K562 (cell line): ENCODE results near the gene THADA. TPM values are rescaled to one million over a fixed set of nuclear protein-coding genes. Genes with fewer than 3 reads are reported as not detected.
A peak's percentile ranks its signal among the peaks of the same experiment; 100 is the strongest.

Experiments
- ATAC-seq: fragments of 200-7000 bp; cut with Tn5 transposase; 3 replicates; pipeline ENCODE4 v1.9.1; 2020; ENCODE audit warnings: moderate library complexity
- BruUV-seq: library from RNA; stranded (reverse); fragments of 400-500 nt; replicated peaks from 2 replicates; lab custom pipeline; 2021; lab: Mats Ljungman, UMichigan
- CTCF ChIA-PET: fragments of 300-600 bp; formaldehyde crosslinking; extraction: SDS; loops from one replicate; lab custom pipeline; 2021; ENCODE audit warnings: low intra/inter-chr PET ratio; lab: Yijun Ruan, JAX
- POLR2A ChIA-PET: fragments of 300-600, 350-650 bp; sonication (Branson Sonifier 250); formaldehyde crosslinking; extraction: SDS; loops from one replicate; lab custom pipeline; 2021; ENCODE audit warnings: antibody characterized with exemption, inconsistent platforms; lab: Yijun Ruan, JAX
- DNase-seq, 4 experiments: peaks; one replicate each; pipeline versions ENCODE4 v3.0.0 to v3.0.0-alpha.2; 2011 to 2018; ENCODE audit warnings: low spot score in 3 of 4, mixed read lengths in 3 of 4; ENCODE audit errors: extremely low read depth in 1 of 4
- FAIRE-seq: peaks from 2 replicates; lab custom pipeline; 2011; peaks lifted over from hg19 to GRCh38; lab: Jason Lieb, UNC
- H2AFZ ChIP-seq: 2 replicates; pipeline ENCODE4 v1.6.0; 2011; ENCODE audit warnings: low read depth, low read length, control low read depth, inconsistent platforms
- H3K27ac ChIP-seq: fragments of 200-600 bp; 3 replicates; pipeline ENCODE4 v1.8.0; 2011; ENCODE audit warnings: low read depth, mild to moderate bottlenecking, control low read depth, inconsistent platforms, low read length, moderate library complexity, mixed read lengths; ENCODE audit errors: extremely low read depth
- H3K27me3 ChIP-seq, 2 experiments: fragments of 300-600 bp in 1 of 2; 2 replicates in 1 of 2; 3 replicates in 1 of 2; pipeline versions ENCODE4 v1.6.0 to v1.8.0; 2011; ENCODE audit warnings: inconsistent platforms in 2 of 2, low read length in 2 of 2, mild to moderate bottlenecking in 1 of 2, mixed read lengths in 1 of 2, moderate library complexity in 1 of 2; ENCODE audit not compliant: control insufficient read depth in 2 of 2, insufficient read depth in 2 of 2
- H3K36me3 ChIP-seq: fragments of 300-600 bp; 3 replicates; pipeline ENCODE4 v1.8.0; 2011; ENCODE audit warnings: mild to moderate bottlenecking, low read length, inconsistent platforms; ENCODE audit not compliant: control insufficient read depth, insufficient read depth
- H3K4me1 ChIP-seq, 2 experiments: fragments of 200-600 bp in 1 of 2; replicated peaks in 1 of 2; 2 replicates in 1 of 2; 3 replicates in 1 of 2; pipeline versions ENCODE4 v1.5.1 to v1.8.0; 2011; ENCODE audit warnings: inconsistent platforms in 2 of 2, low read length in 2 of 2, mild to moderate bottlenecking in 1 of 2, mixed read lengths in 1 of 2, moderate library complexity in 1 of 2; ENCODE audit not compliant: control insufficient read depth in 2 of 2, insufficient read depth in 2 of 2
- H3K4me2 ChIP-seq: 2 replicates; pipeline ENCODE4 v1.6.1; 2011; ENCODE audit warnings: low read length, control low read depth, inconsistent platforms, mixed read lengths; ENCODE audit not compliant: insufficient read depth
- H3K4me3 ChIP-seq: fragments of 200-600 bp; sonication (generic), shearing (Covaris generic); 2 replicates; pipeline ENCODE4 v1.5.1; 2016; ENCODE audit warnings: control low read depth, inconsistent platforms
- H3K79me2 ChIP-seq: fragments of 200-600 bp; 3 replicates; pipeline ENCODE4 v1.8.0; 2011; ENCODE audit warnings: low read length, inconsistent platforms; ENCODE audit not compliant: control insufficient read depth, insufficient read depth
- H3K9ac ChIP-seq, 2 experiments: 2 replicates each; pipeline versions ENCODE4 v1.6.0 to v1.6.1; 2011; ENCODE audit warnings: low read depth in 2 of 2, low read length in 2 of 2, control low read depth in 1 of 2, inconsistent platforms in 1 of 2, mild to moderate bottlenecking in 1 of 2, mixed read lengths in 1 of 2; ENCODE audit not compliant: insufficient read depth in 1 of 2
- H3K9me1 ChIP-seq: one replicate; pipeline ENCODE4 v1.6.0; 2011; ENCODE audit warnings: inconsistent platforms, mild to moderate bottlenecking, low read length, moderate library complexity; ENCODE audit not compliant: control insufficient read depth, insufficient read depth
- H3K9me3 ChIP-seq: replicated peaks from 2 replicates; pipeline ENCODE4 v1.5.1; 2011; ENCODE audit warnings: low read depth, low read length, inconsistent platforms; ENCODE audit not compliant: control insufficient read depth, insufficient read depth
- H4K20me1 ChIP-seq: replicated peaks from 2 replicates; pipeline ENCODE4 v1.6.1; 2011; ENCODE audit warnings: low read length, inconsistent platforms, mixed read lengths; ENCODE audit not compliant: control insufficient read depth, insufficient read depth
- CCNT2 ChIP-seq: IDR thresholded peaks from 2 replicates; pipeline ENCODE4 v1.6.1; 2011; ENCODE audit warnings: borderline replicate concordance, low read depth, mild to moderate bottlenecking, moderate library complexity, mixed read lengths, low read length; ENCODE audit not compliant: insufficient read length; ENCODE audit errors: extremely low read depth
- FOXM1 ChIP-seq, 2 experiments: fragments of 450-650 bp in 1 of 2; sonication (generic) in 1 of 2; formaldehyde crosslinking in 1 of 2; IDR thresholded peaks; 2 replicates each; pipeline versions ENCODE4 v1.6.1 to v1.9.0; 2017 to 2022; ENCODE audit warnings: low read depth in 2 of 2, mild to moderate bottlenecking in 2 of 2, missing genetic modification reagents in 1 of 2, moderate library complexity in 1 of 2
- MIER1 ChIP-seq: fragments of 450-650 bp; IDR thresholded peaks from 2 replicates; pipeline ENCODE4 v1.6.1; 2016; ENCODE audit warnings: antibody characterized with exemption, mild to moderate bottlenecking, low read depth
- MXI1 ChIP-seq: IDR thresholded peaks from 2 replicates; pipeline ENCODE4 v1.6.1; 2011; ENCODE audit warnings: low read depth, mild to moderate bottlenecking, improper control_type of control experiment, low read length
- NR3C1 ChIP-seq: sonication (generic); formaldehyde crosslinking; IDR thresholded peaks from 2 replicates; pipeline ENCODE4 v1.8.1; 2022; ENCODE audit warnings: missing genetic modification reagents
- RB1 ChIP-seq: fragments of 450-650 bp; IDR thresholded peaks from 2 replicates; pipeline ENCODE4 v1.6.1; 2017; ENCODE audit warnings: low read depth, mild to moderate bottlenecking
- RFX5 ChIP-seq: IDR thresholded peaks from 2 replicates; pipeline ENCODE4 v1.6.1; 2011; ENCODE audit warnings: low read depth, mild to moderate bottlenecking, improper control_type of control experiment, low read length
- TAF1 ChIP-seq: IDR thresholded peaks from 2 replicates; pipeline ENCODE4 v1.6.1; 2011; ENCODE audit warnings: mild to moderate bottlenecking, low read length, moderate library complexity; ENCODE audit not compliant: insufficient read depth, control insufficient read depth, severe bottlenecking; ENCODE audit errors: extremely low read depth
- ZEB2 ChIP-seq: fragments of 450-650 bp; IDR thresholded peaks from 2 replicates; pipeline ENCODE4 v1.6.1; 2016
- ZFP1 ChIP-seq: fragments of 450-650 bp; formaldehyde crosslinking; IDR thresholded peaks from 2 replicates; pipeline ENCODE4 v1.4.0; 2020; ENCODE audit warnings: mild to moderate bottlenecking, mixed read lengths
- ZNF282 ChIP-seq: sonication (generic); formaldehyde crosslinking; IDR thresholded peaks from 2 replicates; pipeline ENCODE4 v1.8.1; 2023; ENCODE audit warnings: missing genetic modification reagents
- ZNF436 ChIP-seq: fragments of 250-450, 450-650 bp; sonication (Bioruptor Pico); formaldehyde crosslinking; IDR thresholded peaks from 2 replicates; pipeline ENCODE4 v1.7.0; 2020; ENCODE audit warnings: mild to moderate bottlenecking
- WGBS: fragments of 100-300 bp; shearing (Covaris generic); methylation state at CpG from one replicate; pipeline ENCODE4 v1.1.6; 2016; ENCODE audit warnings: low coverage, mixed read lengths; ENCODE audit not compliant: insufficient coverage; ENCODE audit errors: missing lambda C conversion rate; 5-methylcytosine and 5-hydroxymethylcytosine counted together
- in situ Hi-C: fragments of 300-500 bp; cut with MboI; formaldehyde crosslinking; loops from 4 replicates; pipeline ENCODE4 v1.15.0; 2018; ENCODE audit warnings: inconsistent platforms, mixed read lengths
- intact Hi-C: fragments of 100-400 bp; cut with micrococcal nuclease; formaldehyde crosslinking; loops from 2 replicates; pipeline ENCODE4 v1.14.2; 2022
- polyA plus RNA-seq, 8 experiments: library from polyadenylated mRNA; depleted of rRNA in 4 of 8; stranded (reverse) in 5 of 8; unstranded in 3 of 8; fragments of >200 nt; fragmentation: Nextera tagmentation in 2 of 8; fragmentation: Illumina TruSeq in 1 of 8; extraction: Ambion mirVana in 2 of 8; extraction: Trizol in 1 of 8; gene quantifications; 2 replicates each; pipeline versions ENCODE4 v1.2.1 to v1.2.3, GENCODE V29; 2011 to 2014; ENCODE audit warnings: inconsistent platforms in 1 of 8, missing spikeins in 1 of 8
- total RNA-seq, 7 experiments: library from RNA; depleted of rRNA in 6 of 7; stranded (reverse); fragments of >200 nt in 6 of 7; fragmentation: Illumina TruSeq in 2 of 7; extraction: Trizol in 2 of 7; gene quantifications; 2 replicates each; pipeline versions ENCODE4 v1.2.1 to v1.2.3, GENCODE V29; 2011 to 2021; ENCODE audit warnings: low replicate concordance in 1 of 7
- TF ChIP-seq, protein P1 (sequence below): fragments of 450-650 bp; conservative IDR thresholded peaks from 2 replicates; pipeline ENCODE4 v1.6.1; 2016; ENCODE audit warnings: missing genetic modification characterization, low read depth, mild to moderate bottlenecking, missing compliant biosample characterization, moderate library complexity
- TF ChIP-seq, protein P2 (sequence below): fragments of 250-450 bp; sonication (Bioruptor Pico); IDR thresholded peaks from 2 replicates; pipeline ENCODE4 v1.5.0; 2020; ENCODE audit warnings: mild to moderate bottlenecking
- TF ChIP-seq, protein P3 (sequence below), 2 experiments: IDR thresholded peaks; 2 replicates each; pipeline ENCODE4 v1.6.1; 2011; ENCODE audit warnings: borderline replicate concordance in 1 of 2, control low read depth in 1 of 2, low read depth in 1 of 2, low read length in 1 of 2, mild to moderate bottlenecking in 1 of 2, mixed read lengths in 1 of 2, moderate library complexity in 1 of 2; ENCODE audit not compliant: insufficient read depth in 1 of 2, insufficient read length in 1 of 2, poor library complexity in 1 of 2, severe bottlenecking in 1 of 2; ENCODE audit errors: extremely low read depth in 1 of 2

THADA gene
- total and polyA plus RNA-seq, 9 of the 15 experiments (the other 6 are each of a cell fraction or from before 2014, with no cell fraction given), result 17.8 to 34.7 (median 31.9) TPM

DNA sequence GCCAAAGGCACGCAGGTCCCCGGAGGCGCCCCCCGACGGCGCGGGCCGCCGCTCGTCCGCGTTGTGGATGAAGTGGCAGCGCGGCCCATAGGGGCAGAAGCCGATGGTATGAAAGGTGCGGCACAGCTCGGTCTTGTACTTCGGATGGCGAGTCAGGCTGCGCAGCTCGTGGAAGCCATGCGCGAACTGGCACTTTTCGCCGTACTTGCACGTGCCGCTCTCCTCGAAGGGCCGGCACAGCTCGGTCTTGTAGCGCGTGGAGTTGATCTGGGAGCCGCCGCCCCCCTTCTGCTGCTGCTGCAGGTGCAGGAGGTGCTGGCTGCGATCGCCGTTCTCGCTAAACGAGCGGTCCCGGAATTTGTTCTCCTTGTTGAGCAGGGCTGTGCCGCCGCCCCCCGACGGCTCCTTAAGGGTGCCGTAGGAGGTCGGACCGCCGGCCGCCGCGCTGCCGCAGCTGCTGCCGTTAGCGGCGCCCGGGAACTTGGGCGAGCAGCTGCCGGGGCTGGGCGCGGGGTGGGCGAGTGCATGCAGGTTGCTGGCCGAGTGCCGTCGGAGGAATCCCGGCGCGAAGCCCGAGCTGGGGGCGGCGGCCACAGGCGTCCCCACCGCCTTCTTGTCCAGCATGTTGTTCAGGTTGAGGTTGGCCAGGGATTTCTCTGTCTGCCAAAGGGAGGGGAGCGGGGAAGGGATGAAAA lies 370.6 kb downstream of the THADA start (continued):
- no peak for TF ChIP-seq RFX5

DNA sequence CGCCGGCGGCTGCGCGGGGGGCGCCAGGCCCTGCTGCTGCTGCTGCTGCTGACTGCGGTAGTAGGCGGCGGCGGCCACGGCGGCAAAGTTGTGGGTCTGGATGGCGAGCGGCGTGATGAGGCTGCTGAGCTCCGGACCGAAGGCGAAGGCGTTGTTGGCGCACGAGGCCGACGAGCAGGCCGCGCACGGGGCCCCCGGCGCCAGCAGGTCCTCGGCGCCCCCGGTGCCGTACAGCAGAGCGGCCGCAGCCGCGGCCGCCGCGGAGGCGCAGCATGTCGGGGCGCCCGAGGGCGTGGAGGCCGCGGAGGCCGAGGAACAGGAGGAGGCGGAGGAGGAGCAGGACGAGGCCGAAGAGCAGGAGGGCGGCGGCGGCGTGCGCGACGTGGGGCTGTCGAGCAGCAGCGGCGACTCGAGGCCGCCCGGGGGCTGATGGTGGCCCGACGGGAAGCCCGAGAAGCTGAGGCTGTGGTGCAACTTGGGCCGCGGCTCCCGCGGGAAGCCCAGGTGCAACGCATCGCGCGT lies 371.2 kb downstream of the THADA start:
- Histone ChIP-seq H3K79me2 (peaks cover 80% of the 10 kb centered on the region), H3K27ac (peak overlapping the region; percentile 86), H3K4me3 (peak overlapping the region; percentile 62), H3K9ac (peak overlapping the region; percentile 88 to 99), H3K36me3 (peaks cover 29% of the 10 kb centered on the region), H3K9me3 (no peaks in the 10 kb centered on the region), H4K20me1 (no peaks in the 10 kb centered on the region; the same call in 1 of the 2 replicates), H2AFZ (no peak overlapping the region), H3K4me2 (peak overlapping the region; percentile 81), H3K27me3 (no peaks in the 10 kb centered on the region), H3K4me1 (peaks cover 12 to 60% of the 10 kb centered on the region in 2 experiments; a peak in 4 of 5 replicates), H3K9me1 (no peaks in the 10 kb centered on the region)
- intact Hi-C loops (loop anchor here (5.0 kb wide), 3 partner anchors 182 to 318 kb away; no protein-coding TSS in a partner anchor), in situ Hi-C loops (loop anchor here (5.0 to 10.0 kb wide), 3 partner anchors 50 to 397 kb away; no protein-coding TSS in a partner anchor)
- ChIA-PET CTCF (interaction anchor here (1.9 to 6.3 kb wide), 2 partner anchors 278 to 365 kb away, joined by 6 to 41 read pairs; no protein-coding TSS in a partner anchor), POLR2A (interaction anchor here (0.5 to 1.8 kb wide), 18 partner anchors 9 to 478 kb away, joined by 3 to 8 read pairs (median 4); no protein-coding TSS in a partner anchor)
- BruUV-seq, result no TSS peak
- FAIRE-seq, result no peak
- DNase-seq, result peak in 3 of 4 experiments; percentile 28 to 59 (median 39)
- under 1% methylated on average over 52 of the region's 74 CpGs for WGBS
- ATAC-seq, result no peak
- TF ChIP-seq MIER1 (no peak), FOXM1 (IDR thresholded peaks at IDR 0.05; ENCODE audit: low read depth) (no peak), FOXM1 (CRISPR knock-in tag; IDR thresholded peaks at IDR 0.05; ENCODE audit: low read depth) (0 out of 2 replicates have a peak, but pooled peaks have one; percentile 64), MXI1 (no peak), ZNF436 (CRISPR knock-in tag) (no peak), ZNF282 (CRISPR knock-in tag) (no peak), RB1 (peak; percentile 52; the same call in 1 of the 2 replicates), ZEB2 (no peak), ZFP1 (CRISPR knock-in tag) (no peak), TAF1 (peak; percentile 1), NR3C1 (CRISPR knock-in tag) (no peak), CCNT2 (peak; percentile 39)
- TF ChIP-seq, protein P1, sequence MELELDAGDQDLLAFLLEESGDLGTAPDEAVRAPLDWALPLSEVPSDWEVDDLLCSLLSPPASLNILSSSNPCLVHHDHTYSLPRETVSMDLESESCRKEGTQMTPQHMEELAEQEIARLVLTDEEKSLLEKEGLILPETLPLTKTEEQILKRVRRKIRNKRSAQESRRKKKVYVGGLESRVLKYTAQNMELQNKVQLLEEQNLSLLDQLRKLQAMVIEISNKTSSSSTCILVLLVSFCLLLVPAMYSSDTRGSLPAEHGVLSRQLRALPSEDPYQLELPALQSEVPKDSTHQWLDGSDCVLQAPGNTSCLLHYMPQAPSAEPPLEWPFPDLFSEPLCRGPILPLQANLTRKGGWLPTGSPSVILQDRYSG (tag), result no peak
- TF ChIP-seq, protein P2, sequence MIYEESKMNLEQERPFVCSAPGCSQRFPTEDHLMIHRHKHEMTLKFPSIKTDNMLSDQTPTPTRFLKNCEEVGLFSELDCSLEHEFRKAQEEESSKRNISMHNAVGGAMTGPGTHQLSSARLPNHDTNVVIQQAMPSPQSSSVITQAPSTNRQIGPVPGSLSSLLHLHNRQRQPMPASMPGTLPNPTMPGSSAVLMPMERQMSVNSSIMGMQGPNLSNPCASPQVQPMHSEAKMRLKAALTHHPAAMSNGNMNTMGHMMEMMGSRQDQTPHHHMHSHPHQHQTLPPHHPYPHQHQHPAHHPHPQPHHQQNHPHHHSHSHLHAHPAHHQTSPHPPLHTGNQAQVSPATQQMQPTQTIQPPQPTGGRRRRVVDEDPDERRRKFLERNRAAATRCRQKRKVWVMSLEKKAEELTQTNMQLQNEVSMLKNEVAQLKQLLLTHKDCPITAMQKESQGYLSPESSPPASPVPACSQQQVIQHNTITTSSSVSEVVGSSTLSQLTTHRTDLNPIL, result no peak
- TF ChIP-seq, protein P3, sequence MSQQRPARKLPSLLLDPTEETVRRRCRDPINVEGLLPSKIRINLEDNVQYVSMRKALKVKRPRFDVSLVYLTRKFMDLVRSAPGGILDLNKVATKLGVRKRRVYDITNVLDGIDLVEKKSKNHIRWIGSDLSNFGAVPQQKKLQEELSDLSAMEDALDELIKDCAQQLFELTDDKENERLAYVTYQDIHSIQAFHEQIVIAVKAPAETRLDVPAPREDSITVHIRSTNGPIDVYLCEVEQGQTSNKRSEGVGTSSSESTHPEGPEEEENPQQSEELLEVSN (IDR thresholded peaks at IDR 0.05; ENCODE audit: borderline replicate concordance in 1 of 2, extremely low read depth in 1 of 2, insufficient read depth in 1 of 2, insufficient read length in 1 of 2, low read depth in 1 of 2, low read length in 1 of 2, poor library complexity in 1 of 2, severe bottlenecking in 1 of 2), result peak in 1 of 2 experiments; percentile 77
